GM12891 (cell line): ENCODE data around the gene ZMIZ2.

Source experiments
- PAX5 ChIP-seq: IDR thresholded peaks from 2 replicates; pipeline ENCODE4 v1.6.1; 2011; ENCODE audit warnings: low read length, moderate library complexity, mild to moderate bottlenecking; ENCODE audit not compliant: insufficient read depth, severe bottlenecking
- POLR2A ChIP-seq: IDR thresholded peaks from 2 replicates; pipeline ENCODE4 v1.6.1; 2011; ENCODE audit warnings: low read depth, low read length, control low read depth
- POLR2AphosphoS5 ChIP-seq: IDR thresholded peaks from 2 replicates; pipeline ENCODE4 v1.6.1; 2011; ENCODE audit warnings: low read depth, low read length, control low read depth
- TAF1 ChIP-seq: IDR thresholded peaks from 2 replicates; pipeline ENCODE4 v1.6.1; 2011; ENCODE audit warnings: low read depth, low read length, control low read depth

GRCh38 chr7:44757739-44758138, 9.1 kb downstream of the ZMIZ2 start:
- TF ChIP-seq POLR2A (no peak), TAF1 (no peak), POLR2AphosphoS5 (no peak), PAX5 (no peak)
